HepG2 (cell line): ENCODE measurements around the gene NRG2. TPM values are rescaled to one million over a fixed set of nuclear protein-coding genes. Genes with fewer than 3 reads are reported as not detected.

Source experiments
- ATAC-seq: fragments of 200-7000 bp; cut with Tn5 transposase; 3 replicates; pipeline ENCODE4 v1.9.1; 2020; ENCODE audit warnings: mild to moderate bottlenecking, moderate library complexity
- BruUV-seq: library from RNA; stranded (reverse); fragments of 400-500 nt; replicated peaks from 2 replicates; lab custom pipeline; 2021; lab: Mats Ljungman, UMichigan
- CTCF ChIA-PET: fragments of 300-600 bp; formaldehyde crosslinking; extraction: SDS; loops from one replicate; lab custom pipeline; 2021; ENCODE audit warnings: low total read pairs, inconsistent platforms, low intra/inter-chr PET ratio; lab: Yijun Ruan, JAX
- POLR2A ChIA-PET: fragments of 350-600 bp; sonication (Branson Sonifier 250); formaldehyde crosslinking; loops from one replicate; lab custom pipeline; 2020; ENCODE audit warnings: antibody characterized with exemption, inconsistent platforms; lab: Yijun Ruan, JAX
- DNase-seq: peaks from one replicate; pipeline ENCODE4 v3.0.0-alpha.2; 2015; ENCODE audit warnings: low spot score
- FAIRE-seq: peaks from 3 replicates; lab custom pipeline; 2011; peaks lifted over from hg19 to GRCh38; lab: Jason Lieb, UNC
- H2AFZ ChIP-seq: one replicate; pipeline ENCODE4 v1.6.1; 2011; ENCODE audit warnings: low read length, inconsistent platforms
- H3K27ac ChIP-seq: fragments of 300-600 bp; 3 replicates; pipeline ENCODE4 v1.8.0; 2011; ENCODE audit warnings: mixed run types, mild to moderate bottlenecking, mixed read lengths, low read length, inconsistent platforms; ENCODE audit not compliant: insufficient read depth; ENCODE audit errors: extremely low read length
- H3K27me3 ChIP-seq, 2 experiments: fragments of 200-600 bp in 1 of 2; 2 replicates in 1 of 2; 3 replicates in 1 of 2; pipeline versions ENCODE4 v1.6.0 to v1.8.0; 2011; ENCODE audit warnings: low read length in 2 of 2, mild to moderate bottlenecking in 2 of 2, moderate library complexity in 2 of 2, inconsistent platforms in 1 of 2; ENCODE audit not compliant: insufficient read depth in 2 of 2, control insufficient read depth in 1 of 2
- H3K36me3 ChIP-seq, 2 experiments: fragments of 200-600 bp in 1 of 2; replicated peaks in 1 of 2; 2 replicates in 1 of 2; 3 replicates in 1 of 2; pipeline versions ENCODE4 v1.5.1 to v1.8.0; 2011; ENCODE audit warnings: low read length in 2 of 2, inconsistent platforms in 1 of 2; ENCODE audit not compliant: insufficient read depth in 2 of 2, control insufficient read depth in 1 of 2
- H3K4me1 ChIP-seq: 2 replicates; pipeline ENCODE4 v1.5.1; 2012; ENCODE audit warnings: low read length, inconsistent platforms; ENCODE audit not compliant: insufficient read depth
- H3K4me2 ChIP-seq: 2 replicates; pipeline ENCODE4 v1.6.0; 2011; ENCODE audit warnings: low read depth, low read length, inconsistent platforms
- H3K4me3 ChIP-seq, 3 experiments: fragments of 200-600 bp in 1 of 3; sonication (generic), shearing (Covaris generic) in 1 of 3; replicated peaks in 1 of 3; 2 replicates each; pipeline ENCODE4 v1.5.1; 2011 to 2016; ENCODE audit warnings: low read length in 3 of 3, inconsistent platforms in 2 of 3, low read depth in 2 of 3, mild to moderate bottlenecking in 2 of 3, control low read depth in 1 of 3, mixed read lengths in 1 of 3; ENCODE audit not compliant: insufficient read depth in 1 of 3
- H3K79me2 ChIP-seq: one replicate; pipeline ENCODE4 v1.6.1; 2011; ENCODE audit warnings: low read length, inconsistent platforms; ENCODE audit not compliant: insufficient read depth
- H3K9ac ChIP-seq: 2 replicates; pipeline ENCODE4 v1.6.0; 2011; ENCODE audit warnings: mild to moderate bottlenecking, low read depth, low read length, inconsistent platforms; ENCODE audit not compliant: insufficient read depth
- H3K9me3 ChIP-seq: 2 replicates; pipeline ENCODE4 v1.5.1; 2012; ENCODE audit warnings: mild to moderate bottlenecking, low read length
- H4K20me1 ChIP-seq: 2 replicates; pipeline ENCODE4 v1.6.0; 2011; ENCODE audit warnings: inconsistent platforms, mild to moderate bottlenecking, low read length, moderate library complexity; ENCODE audit not compliant: insufficient read depth
- EEA1 ChIP-seq: sonication (generic); formaldehyde crosslinking; IDR thresholded peaks from 2 replicates; pipeline ENCODE4 v1.5.1; 2020; ENCODE audit warnings: mild to moderate bottlenecking, missing genetic modification reagents, borderline replicate concordance
- HIVEP1 ChIP-seq: sonication (generic); formaldehyde crosslinking; IDR thresholded peaks from 2 replicates; pipeline ENCODE4 v1.4.0; 2020; ENCODE audit warnings: mild to moderate bottlenecking, missing genetic modification reagents
- HMGXB4 ChIP-seq, 2 experiments: sonication (generic) in 1 of 2; formaldehyde crosslinking in 1 of 2; IDR thresholded peaks; 2 replicates each; pipeline versions ENCODE4 v1.4.0 to v1.6.1; 2018 to 2020; ENCODE audit warnings: missing genetic modification reagents in 2 of 2, borderline replicate concordance in 1 of 2, low read depth in 1 of 2, mild to moderate bottlenecking in 1 of 2, missing biosample characterization in 1 of 2
- HNF4A ChIP-seq: sonication (generic); formaldehyde crosslinking; IDR thresholded peaks from 2 replicates; pipeline ENCODE4 v1.4.0; 2020; ENCODE audit warnings: missing genetic modification reagents
- KDM5B ChIP-seq: sonication (generic); formaldehyde crosslinking; IDR thresholded peaks from 2 replicates; pipeline ENCODE4 v1.4.0; 2020; ENCODE audit warnings: missing genetic modification reagents, mild to moderate bottlenecking, borderline replicate concordance
- MXD1 ChIP-seq: sonication (generic); formaldehyde crosslinking; IDR thresholded peaks from 2 replicates; pipeline ENCODE4 v1.4.0; 2020; ENCODE audit warnings: mild to moderate bottlenecking, missing genetic modification reagents
- PHF21A ChIP-seq: sonication (generic); formaldehyde crosslinking; IDR thresholded peaks from 2 replicates; pipeline ENCODE4 v1.5.0; 2020; ENCODE audit warnings: mild to moderate bottlenecking, missing genetic modification reagents
- SP1 ChIP-seq, 2 experiments: fragments of 450-650 bp in 1 of 2; sonication (generic) in 1 of 2; formaldehyde crosslinking in 1 of 2; IDR thresholded peaks; 2 replicates each; pipeline versions ENCODE4 v1.4.0 to v1.6.1; 2016 to 2020; ENCODE audit warnings: missing genetic modification reagents in 1 of 2
- TBL1XR1 ChIP-seq: fragments of 150-350 bp; IDR thresholded peaks from 2 replicates; pipeline ENCODE4 v1.6.1; 2014; ENCODE audit warnings: borderline replicate concordance, low read length; ENCODE audit not compliant: partially characterized antibody
- TP53 ChIP-seq: sonication (generic); formaldehyde crosslinking; conservative IDR thresholded peaks from 2 replicates; pipeline ENCODE4 v1.4.0; 2020; ENCODE audit warnings: missing genetic modification reagents
- ZNF570 ChIP-seq: sonication (generic); formaldehyde crosslinking; IDR thresholded peaks from 2 replicates; pipeline ENCODE4 v1.4.0; 2020; ENCODE audit warnings: mild to moderate bottlenecking, missing genetic modification reagents, borderline replicate concordance
- ZNF800 ChIP-seq: sonication (generic); formaldehyde crosslinking; IDR thresholded peaks from 2 replicates; pipeline ENCODE4 v1.4.0; 2020; ENCODE audit warnings: missing genetic modification reagents
- WGBS: methylation state at CpG from one replicate; pipeline ENCODE4 v1.1.6; 2017; ENCODE audit warnings: low lambda C conversion rate; 5-methylcytosine and 5-hydroxymethylcytosine counted together
- in situ Hi-C: cut with HindIII; loops from 2 replicates; pipeline ENCODE4 v1.10.0; 2017; ENCODE audit warnings: low pct_unique_long_range_greater_than_20kb; ENCODE audit not compliant: extremely low pct_ligation_motif_present
- intact Hi-C: fragments of 100-400 bp; cut with micrococcal nuclease; formaldehyde crosslinking; loops from one replicate; pipeline ENCODE4 v1.10.0; 2022; ENCODE audit not compliant: unreplicated experiment
- polyA plus RNA-seq, 8 experiments: library from polyadenylated mRNA; depleted of rRNA in 3 of 8; stranded (reverse) in 7 of 8; unstranded in 1 of 8; fragments of >200 nt; fragmentation: Illumina TruSeq in 4 of 8; extraction: Trizol in 4 of 8; gene quantifications; 2 replicates each; pipeline versions ENCODE4 v1.2.1 to v1.2.3, GENCODE V29; 2011 to 2016; ENCODE audit warnings: low read depth in 4 of 8, missing spikeins in 1 of 8, mixed read lengths in 1 of 8; ENCODE audit not compliant: insufficient read depth in 1 of 8
- total RNA-seq, 5 experiments: library from RNA; depleted of rRNA; stranded (reverse); fragments of >200 nt; fragmentation: Illumina TruSeq; extraction: Trizol; gene quantifications; 2 replicates each; pipeline ENCODE4 v1.2.3, GENCODE V29; 2016; ENCODE audit warnings: low read depth in 1 of 5

The NRG2 gene
- total and polyA plus RNA-seq, 2 of the 13 experiments (the other 11 are each of a cell fraction or from before 2014, with no cell fraction given), result not detected

- ChIA-PET POLR2A (no interaction called here), CTCF (no interaction called here)
- ATAC-seq (no peak), DNase-seq (no peak), FAIRE-seq (no peak)
- H3K27me3 ChIP-seq, result peaks cover 12 to 53% of the 10 kb centered on the region in 2 experiments; a peak in 4 of 5 replicates
- no peak overlapping the region for H3K4me3 ChIP-seq
- intact Hi-C loops, result no loop called here
- H3K9me3 ChIP-seq, result no peaks in the 10 kb centered on the region
- no peak overlapping the region for H3K27ac ChIP-seq
- H4K20me1 ChIP-seq, result no peaks in the 10 kb centered on the region
- no peaks in the 10 kb centered on the region for H3K79me2 ChIP-seq
- H3K36me3 ChIP-seq, result no peaks in the 10 kb centered on the region
- BruUV-seq, result no TSS peak
- peaks cover 6% of the 10 kb centered on the region; the same call in 1 of the 2 replicates for H3K4me1 ChIP-seq
- 11% methylated on average over 1 of the region's 1 CpG for WGBS
- no peak overlapping the region for H3K9ac ChIP-seq
- H2AFZ ChIP-seq, result no peak overlapping the region
- TF ChIP-seq ZNF570 (CRISPR knock-in tag), result no peak
- no peak overlapping the region for H3K4me2 ChIP-seq
- in situ Hi-C loops, result no loop called here
Observed at GRCh38 chr5:140044041-140044440, 942 bp upstream of the NRG2 start.

GRCh38 chr5:140043508-140043872, 391 bp upstream of the NRG2 start:
- intact Hi-C loops, result no loop called here

More at GRCh38 chr5:140043508-140043872, 391 bp upstream of the NRG2 start:
- FAIRE-seq (no peak), ATAC-seq (peak; percentile 47), DNase-seq (no peak)
- Histone ChIP-seq H3K9ac (no peak overlapping the region), H4K20me1 (no peaks in the 10 kb centered on the region), H2AFZ (no peak overlapping the region), H3K27me3 (peaks cover 12 to 53% of the 10 kb centered on the region in 2 experiments; a peak in 4 of 5 replicates), H3K9me3 (no peaks in the 10 kb centered on the region), H3K27ac (no peak overlapping the region), H3K36me3 (no peaks in the 10 kb centered on the region), H3K79me2 (no peaks in the 10 kb centered on the region), H3K4me3 (peak overlapping the region in 2 of 3 experiments; percentile 55 to 70; a peak in 3 of 6 replicates), H3K4me1 (peaks cover 6% of the 10 kb centered on the region; the same call in 1 of the 2 replicates), H3K4me2 (peak overlapping the region; percentile 85)
- TF ChIP-seq HNF4A (no peak), EEA1 (CRISPR knock-in tag) (no peak), KDM5B (CRISPR knock-in tag) (0 out of 2 replicates have a peak, but pooled peaks have one; percentile 27), HIVEP1 (CRISPR knock-in tag) (0 out of 2 replicates have a peak, but pooled peaks have one; percentile 47), ZNF800 (CRISPR knock-in tag) (peak; percentile 13; the same call in 1 of the 2 replicates), TP53 (no peak), TBL1XR1 (no peak), HMGXB4 (CRISPR knock-in tag; IDR thresholded peaks at IDR 0.05; ENCODE audit: borderline replicate concordance in 1 of 2, low read depth in 1 of 2) (0 out of 4 replicates have a peak, but pooled peaks of 1 of the 2 experiments have one; percentile 5), SP1 (IDR thresholded peaks at IDR 0.05) (no peak), SP1 (CRISPR knock-in tag; IDR thresholded peaks at IDR 0.05) (peak; percentile 1; the same call in 1 of the 2 replicates), MXD1 (CRISPR knock-in tag) (0 out of 2 replicates have a peak, but pooled peaks have one; percentile 22), PHF21A (0 out of 2 replicates have a peak, but pooled peaks have one; percentile 0)
- no CpG with 5 or more reads among the region's 12 CpGs for WGBS
- ChIA-PET POLR2A (no interaction called here), CTCF (no interaction called here)
- in situ Hi-C loops, result no loop called here
- BruUV-seq, result no TSS peak
